ENCODE data around the gene ASIC2. TPM values are rescaled to one million over a fixed set of nuclear protein-coding genes. Genes with fewer than 3 reads are reported as not detected.

The ASIC2 gene
- total RNA-seq, 1 experiment from 2014 or later = not detected

DNA sequence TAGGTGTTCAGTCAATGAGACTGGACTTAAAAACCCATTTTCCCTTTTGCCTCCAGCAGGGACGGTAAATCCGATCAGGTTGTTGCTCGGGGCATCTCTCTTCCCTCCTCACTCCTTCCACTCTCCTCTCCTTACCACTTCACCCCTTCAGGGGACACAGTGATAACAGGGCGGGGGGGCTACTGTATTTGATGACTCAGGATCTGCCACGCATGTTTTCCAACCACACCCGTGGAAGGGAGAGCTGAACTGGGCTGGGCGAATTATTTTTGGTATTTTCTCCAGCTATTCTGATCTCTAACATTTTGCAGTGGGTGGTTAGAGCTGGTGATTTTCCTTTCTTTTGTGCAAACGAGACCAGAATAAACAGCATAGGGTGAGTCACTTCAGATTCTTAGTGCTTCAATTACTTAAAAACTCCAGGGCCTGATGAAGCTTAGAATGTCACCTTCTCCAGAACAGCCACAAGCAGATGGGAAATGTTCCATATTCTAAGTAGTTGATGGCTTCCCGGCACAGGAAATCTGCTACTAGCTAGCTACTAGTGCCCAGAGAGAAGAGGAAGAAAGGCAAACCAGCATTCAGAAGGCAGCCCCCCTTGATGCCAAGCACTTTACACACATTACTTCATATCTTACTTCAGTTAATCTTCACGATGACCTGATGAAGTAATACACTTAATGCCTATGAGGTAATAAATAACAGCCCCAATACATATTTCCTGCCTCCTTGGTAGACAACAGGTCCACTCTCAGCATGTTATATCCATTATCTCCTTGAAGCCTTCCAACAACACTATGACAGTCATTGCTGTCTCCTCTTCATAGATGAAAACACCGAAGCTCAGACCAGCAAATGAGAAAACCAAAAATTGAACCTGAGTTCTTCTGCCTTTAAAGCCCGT is 74.1 kb downstream of the ASIC2 start:
- Histone ChIP-seq H4K20me1 (ENCODE audit: insufficient read depth, low read depth, low read length) (no peaks in the 10 kb centered on the region), H3K27ac (ENCODE audit: low read length) (no peak overlapping the region), H3K27me3 (ENCODE audit: low read length) (no peaks in the 10 kb centered on the region), H2AFZ (ENCODE audit: low read length) (no peak overlapping the region), H3K9me2 (replicated peaks; ENCODE audit: insufficient read depth, low read length) (no peaks in the 10 kb centered on the region), H3K36me3 (ENCODE audit: insufficient read depth, low read length) (no peaks in the 10 kb centered on the region), H3K9ac (ENCODE audit: low read length) (no peak overlapping the region), H3K4me2 (ENCODE audit: low read depth, low read length, poor library complexity, severe bottlenecking) (no peak overlapping the region), H3K9me3 (ENCODE audit: low read length) (no peaks in the 10 kb centered on the region), H3K4me1 (ENCODE audit: low read length) (no peaks in the 10 kb centered on the region), H3K79me2 (ENCODE audit: low read length) (no peaks in the 10 kb centered on the region), H3K4me3 (ENCODE audit: low read length) (no peak overlapping the region)
- no peak for DNase-seq

GRCh38 chr17:33217891-33218290 is 75.2 kb downstream of the ASIC2 start:
- no peak overlapping the region for H3K4me3 ChIP-seq (ENCODE audit: low read length)
- H3K4me2 ChIP-seq (ENCODE audit: low read depth, low read length, poor library complexity, severe bottlenecking) = no peak overlapping the region
- no peaks in the 10 kb centered on the region for H3K4me1 ChIP-seq (ENCODE audit: low read length)
- H3K9ac ChIP-seq (ENCODE audit: low read length) = no peak overlapping the region
- no peaks in the 10 kb centered on the region for H4K20me1 ChIP-seq (ENCODE audit: insufficient read depth, low read depth, low read length)
- H3K9me3 ChIP-seq (ENCODE audit: low read length) = no peaks in the 10 kb centered on the region
- no peak for DNase-seq
- H3K9me2 ChIP-seq (replicated peaks; ENCODE audit: insufficient read depth, low read length) = no peaks in the 10 kb centered on the region
- H2AFZ ChIP-seq (ENCODE audit: low read length) = no peak overlapping the region
- no peaks in the 10 kb centered on the region for H3K27me3 ChIP-seq (ENCODE audit: low read length)
- no peak overlapping the region for H3K27ac ChIP-seq (ENCODE audit: low read length)
- H3K36me3 ChIP-seq (ENCODE audit: insufficient read depth, low read length) = no peaks in the 10 kb centered on the region
- H3K79me2 ChIP-seq (ENCODE audit: low read length) = no peaks in the 10 kb centered on the region

GRCh38 chr17:33214996-33215395 is 78.1 kb downstream of the ASIC2 start:
- Histone ChIP-seq H3K4me1 (ENCODE audit: low read length) (no peaks in the 10 kb centered on the region), H4K20me1 (ENCODE audit: insufficient read depth, low read depth, low read length) (no peaks in the 10 kb centered on the region), H3K27me3 (ENCODE audit: low read length) (no peaks in the 10 kb centered on the region), H3K9ac (ENCODE audit: low read length) (no peak overlapping the region), H3K79me2 (ENCODE audit: low read length) (no peaks in the 10 kb centered on the region), H2AFZ (ENCODE audit: low read length) (no peak overlapping the region), H3K27ac (ENCODE audit: low read length) (no peak overlapping the region), H3K4me3 (ENCODE audit: low read length) (no peak overlapping the region), H3K9me2 (replicated peaks; ENCODE audit: insufficient read depth, low read length) (no peaks in the 10 kb centered on the region), H3K9me3 (ENCODE audit: low read length) (no peaks in the 10 kb centered on the region), H3K4me2 (ENCODE audit: low read depth, low read length, poor library complexity, severe bottlenecking) (no peak overlapping the region), H3K36me3 (ENCODE audit: insufficient read depth, low read length) (no peaks in the 10 kb centered on the region)
- DNase-seq = no peak

DNA sequence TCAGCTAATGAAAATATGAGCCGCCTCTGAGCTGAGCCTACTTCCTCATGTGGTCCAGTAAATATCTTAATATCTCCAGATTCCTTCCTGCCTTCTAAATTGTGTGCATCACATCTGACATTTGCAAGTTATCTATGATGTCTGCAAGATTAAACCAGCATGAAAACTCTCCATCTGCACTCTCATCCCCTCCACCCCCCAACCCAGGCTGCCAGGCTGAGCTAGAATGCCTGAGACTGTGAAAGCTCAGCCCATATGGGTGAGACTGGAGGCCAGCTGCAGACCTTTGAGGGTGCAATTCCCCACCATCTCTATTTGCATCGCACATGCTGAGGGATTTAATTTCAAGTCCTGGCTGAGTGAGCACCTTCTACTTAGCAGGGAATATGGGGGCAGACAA is 82.8 kb downstream of the ASIC2 start:
- Histone ChIP-seq H3K4me3 (ENCODE audit: low read length) (no peak overlapping the region), H3K9me3 (ENCODE audit: low read length) (no peaks in the 10 kb centered on the region), H3K27ac (ENCODE audit: low read length) (no peak overlapping the region), H3K4me2 (ENCODE audit: low read depth, low read length, poor library complexity, severe bottlenecking) (no peak overlapping the region), H3K9me2 (replicated peaks; ENCODE audit: insufficient read depth, low read length) (no peaks in the 10 kb centered on the region), H2AFZ (ENCODE audit: low read length) (no peak overlapping the region), H3K27me3 (ENCODE audit: low read length) (no peaks in the 10 kb centered on the region), H3K36me3 (ENCODE audit: insufficient read depth, low read length) (no peaks in the 10 kb centered on the region), H3K4me1 (ENCODE audit: low read length) (no peaks in the 10 kb centered on the region), H3K79me2 (ENCODE audit: low read length) (no peaks in the 10 kb centered on the region), H4K20me1 (ENCODE audit: insufficient read depth, low read depth, low read length) (no peaks in the 10 kb centered on the region), H3K9ac (ENCODE audit: low read length) (no peak overlapping the region)
- no peak for DNase-seq

GRCh38 chr17:33209671-33210070 is 83.4 kb downstream of the ASIC2 start:
- H2AFZ ChIP-seq (ENCODE audit: low read length) = no peak overlapping the region
- no peaks in the 10 kb centered on the region for H3K79me2 ChIP-seq (ENCODE audit: low read length)
- H3K9me2 ChIP-seq (replicated peaks; ENCODE audit: insufficient read depth, low read length) = no peaks in the 10 kb centered on the region
- H3K4me1 ChIP-seq (ENCODE audit: low read length) = no peaks in the 10 kb centered on the region
- no peak overlapping the region for H3K27ac ChIP-seq (ENCODE audit: low read length)
- H3K9me3 ChIP-seq (ENCODE audit: low read length) = no peaks in the 10 kb centered on the region
- no peaks in the 10 kb centered on the region for H3K36me3 ChIP-seq (ENCODE audit: insufficient read depth, low read length)
- H3K4me3 ChIP-seq (ENCODE audit: low read length) = no peak overlapping the region
- no peak overlapping the region for H3K9ac ChIP-seq (ENCODE audit: low read length)
- H3K4me2 ChIP-seq (ENCODE audit: low read depth, low read length, poor library complexity, severe bottlenecking) = no peak overlapping the region
- no peak for DNase-seq
- H3K27me3 ChIP-seq (ENCODE audit: low read length) = no peaks in the 10 kb centered on the region
- H4K20me1 ChIP-seq (ENCODE audit: insufficient read depth, low read depth, low read length) = no peaks in the 10 kb centered on the region

GRCh38 chr17:33207231-33207630 is 85.9 kb downstream of the ASIC2 start:
- Histone ChIP-seq H3K9ac (ENCODE audit: low read length) (no peak overlapping the region), H3K27ac (ENCODE audit: low read length) (no peak overlapping the region), H3K36me3 (ENCODE audit: insufficient read depth, low read length) (no peaks in the 10 kb centered on the region), H3K79me2 (ENCODE audit: low read length) (no peaks in the 10 kb centered on the region), H3K4me3 (ENCODE audit: low read length) (no peak overlapping the region), H3K9me3 (ENCODE audit: low read length) (no peaks in the 10 kb centered on the region), H3K4me1 (ENCODE audit: low read length) (no peaks in the 10 kb centered on the region), H3K4me2 (ENCODE audit: low read depth, low read length, poor library complexity, severe bottlenecking) (no peak overlapping the region), H3K9me2 (replicated peaks; ENCODE audit: insufficient read depth, low read length) (no peaks in the 10 kb centered on the region), H2AFZ (ENCODE audit: low read length) (no peak overlapping the region), H4K20me1 (ENCODE audit: insufficient read depth, low read depth, low read length) (no peaks in the 10 kb centered on the region), H3K27me3 (ENCODE audit: low read length) (no peaks in the 10 kb centered on the region)
- no peak for DNase-seq

DNA sequence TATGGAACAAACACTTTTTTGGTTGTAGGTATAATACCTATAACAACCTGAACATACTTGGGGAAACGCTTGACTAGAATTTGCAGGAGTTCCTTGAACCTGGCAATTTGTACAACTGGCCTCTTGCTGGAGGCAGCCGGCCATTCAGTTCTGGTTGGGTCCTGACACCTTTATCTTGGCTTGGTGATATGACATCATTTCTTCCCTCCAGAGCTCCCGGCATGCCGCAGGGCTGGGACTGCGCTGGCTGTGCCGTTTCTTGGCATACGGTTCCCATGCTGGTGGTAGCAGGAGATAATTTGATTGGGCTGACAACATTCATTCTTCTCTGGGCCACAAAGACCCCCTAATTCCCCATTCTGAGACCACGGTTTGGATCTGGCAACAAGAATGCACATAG is 87.5 kb downstream of the ASIC2 start:
- Histone ChIP-seq H2AFZ (ENCODE audit: low read length) (no peak overlapping the region), H3K27me3 (ENCODE audit: low read length) (no peaks in the 10 kb centered on the region), H3K9me3 (ENCODE audit: low read length) (no peaks in the 10 kb centered on the region), H3K27ac (ENCODE audit: low read length) (no peak overlapping the region), H3K9me2 (replicated peaks; ENCODE audit: insufficient read depth, low read length) (no peaks in the 10 kb centered on the region), H3K4me2 (ENCODE audit: low read depth, low read length, poor library complexity, severe bottlenecking) (no peak overlapping the region), H3K4me1 (ENCODE audit: low read length) (no peaks in the 10 kb centered on the region), H4K20me1 (ENCODE audit: insufficient read depth, low read depth, low read length) (no peaks in the 10 kb centered on the region), H3K79me2 (ENCODE audit: low read length) (no peaks in the 10 kb centered on the region), H3K36me3 (ENCODE audit: insufficient read depth, low read length) (no peaks in the 10 kb centered on the region), H3K4me3 (ENCODE audit: low read length) (no peak overlapping the region), H3K9ac (ENCODE audit: low read length) (no peak overlapping the region)
- DNase-seq = no peak

DNA sequence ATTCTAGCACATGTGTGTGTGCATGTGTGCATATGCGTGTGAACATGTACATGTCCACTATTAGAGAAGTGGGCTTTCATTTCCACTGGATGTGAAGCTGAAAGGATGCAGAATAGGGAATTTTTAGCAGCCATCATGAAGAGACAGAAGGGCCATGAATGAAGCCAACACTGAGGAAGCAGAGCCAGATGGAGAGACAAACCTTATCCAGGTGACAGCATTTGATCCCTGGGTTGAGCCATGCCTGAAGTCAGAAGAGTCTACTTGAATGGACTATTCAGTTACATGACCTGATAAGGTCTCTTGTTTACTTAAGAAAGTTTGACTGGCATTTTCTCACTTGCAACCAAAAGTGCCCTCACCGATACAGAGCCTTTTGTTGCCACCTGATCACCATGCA is 88.4 kb downstream of the ASIC2 start:
- H3K4me2 ChIP-seq (ENCODE audit: low read depth, low read length, poor library complexity, severe bottlenecking) = no peak overlapping the region
- H3K9ac ChIP-seq (ENCODE audit: low read length) = no peak overlapping the region
- no peaks in the 10 kb centered on the region for H3K36me3 ChIP-seq (ENCODE audit: insufficient read depth, low read length)

More for the DNA sequence above, 88.4 kb downstream of the ASIC2 start:
- no peaks in the 10 kb centered on the region for H3K9me3 ChIP-seq (ENCODE audit: low read length)
- H4K20me1 ChIP-seq (ENCODE audit: insufficient read depth, low read depth, low read length) = no peaks in the 10 kb centered on the region
- H3K4me1 ChIP-seq (ENCODE audit: low read length) = no peaks in the 10 kb centered on the region
- H3K79me2 ChIP-seq (ENCODE audit: low read length) = no peaks in the 10 kb centered on the region
- no peak overlapping the region for H3K27ac ChIP-seq (ENCODE audit: low read length)
- no peak for DNase-seq
- no peaks in the 10 kb centered on the region for H3K9me2 ChIP-seq (replicated peaks; ENCODE audit: insufficient read depth, low read length)
- H3K27me3 ChIP-seq (ENCODE audit: low read length) = no peaks in the 10 kb centered on the region
- no peak overlapping the region for H3K4me3 ChIP-seq (ENCODE audit: low read length)
- H2AFZ ChIP-seq (ENCODE audit: low read length) = no peak overlapping the region

Data from Karpas-422 (cell line).